Endothelial cell of umbilical vein (primary cell): ENCODE data around the gene MRAP. TPM values are rescaled to one million over a fixed set of nuclear protein-coding genes. Genes with fewer than 3 reads are reported as not detected.
A peak's percentile ranks its signal among the peaks of the same experiment; 100 is the strongest.

Experiments
- BruUV-seq: library from RNA; stranded (reverse); fragments of 400-500 nt; replicated peaks from 2 replicates; lab custom pipeline; 2021; lab: Mats Ljungman, UMichigan
- CTCF ChIA-PET: fragments of 300-600, 350-600 bp; sonication (Branson Sonifier 250); formaldehyde crosslinking; loops from one replicate; lab custom pipeline; 2021; ENCODE audit warnings: antibody characterized with exemption, inconsistent platforms; lab: Charles Lee
- POLR2A ChIA-PET: fragments of 300-600, 350-600 bp; sonication (Branson Sonifier 250); formaldehyde crosslinking; loops from one replicate; lab custom pipeline; 2021; ENCODE audit warnings: antibody characterized with exemption, inconsistent platforms; lab: Charles Lee
- DNase-seq: peaks from one replicate; pipeline ENCODE4 v3.0.0-alpha.2; 2011; ENCODE audit warnings: low read depth, low spot score
- FAIRE-seq: peaks from 2 replicates; lab custom pipeline; 2011; peaks lifted over from hg19 to GRCh38; lab: Jason Lieb, UNC
- H2AFZ ChIP-seq: 2 replicates; pipeline ENCODE4 v1.6.0; 2012; ENCODE audit warnings: low read depth, low read length, control low read depth, inconsistent platforms
- H3K27ac ChIP-seq: 2 replicates; pipeline ENCODE4 v1.5.1; 2011; ENCODE audit warnings: low read depth, mild to moderate bottlenecking, control low read depth, low read length, moderate library complexity; ENCODE audit not compliant: insufficient read depth
- H3K27me3 ChIP-seq, 2 experiments: 2 replicates each; pipeline versions ENCODE4 v1.6.0 to v1.6.1; 2011; ENCODE audit warnings: low read length in 2 of 2, mixed read lengths in 1 of 2; ENCODE audit not compliant: control insufficient read depth in 2 of 2, insufficient read depth in 2 of 2
- H3K36me3 ChIP-seq, 2 experiments: 2 replicates in 1 of 2; 3 replicates in 1 of 2; pipeline ENCODE4 v1.5.1; 2011; ENCODE audit warnings: low read length in 2 of 2, mild to moderate bottlenecking in 1 of 2, moderate library complexity in 1 of 2; ENCODE audit not compliant: control insufficient read depth in 2 of 2, insufficient read depth in 2 of 2; ENCODE audit errors: extremely low read depth in 1 of 2
- H3K4me1 ChIP-seq: 3 replicates; pipeline ENCODE4 v1.5.1; 2011; ENCODE audit warnings: mild to moderate bottlenecking, low read length; ENCODE audit not compliant: control insufficient read depth, insufficient read depth; ENCODE audit errors: extremely low read depth
- H3K4me2 ChIP-seq: 2 replicates; pipeline ENCODE4 v1.6.1; 2011; ENCODE audit warnings: low read length, control low read depth, mixed read lengths; ENCODE audit not compliant: insufficient read depth
- H3K4me3 ChIP-seq, 3 experiments: fragments of 200-600 bp in 1 of 3; sonication (generic), shearing (Covaris generic) in 1 of 3; replicated peaks in 1 of 3; 2 replicates each; pipeline ENCODE4 v1.5.1; 2011 to 2016; ENCODE audit warnings: control low read depth in 3 of 3, low read length in 3 of 3, mild to moderate bottlenecking in 2 of 3, inconsistent platforms in 1 of 3, low read depth in 1 of 3, moderate library complexity in 1 of 3; ENCODE audit not compliant: insufficient read depth in 1 of 3
- H3K79me2 ChIP-seq: 2 replicates; pipeline ENCODE4 v1.6.0; 2012; ENCODE audit warnings: low read length, inconsistent platforms; ENCODE audit not compliant: control insufficient read depth, insufficient read depth
- H3K9ac ChIP-seq: replicated peaks from 2 replicates; pipeline ENCODE3; 2011; ENCODE audit warnings: low read length, control low read depth; ENCODE audit not compliant: insufficient read depth; ENCODE audit errors: extremely low read depth
- H3K9me1 ChIP-seq: replicated peaks from 3 replicates; pipeline ENCODE4 v1.6.0; 2011; ENCODE audit warnings: mild to moderate bottlenecking, low read length; ENCODE audit not compliant: control insufficient read depth, insufficient read depth; ENCODE audit errors: extremely low read depth
- H3K9me3 ChIP-seq: replicated peaks from 2 replicates; pipeline ENCODE4 v1.5.1; 2012; ENCODE audit warnings: low read length, inconsistent platforms; ENCODE audit not compliant: control insufficient read depth, insufficient read depth
- H4K20me1 ChIP-seq: replicated peaks from 2 replicates; pipeline ENCODE3; 2011; ENCODE audit warnings: mild to moderate bottlenecking, low read length; ENCODE audit not compliant: control insufficient read depth, insufficient read depth; ENCODE audit errors: extremely low read depth
- EZH2 ChIP-seq: IDR thresholded peaks from 2 replicates; pipeline ENCODE4 v1.6.1; 2012; ENCODE audit warnings: borderline replicate concordance, low read depth, mild to moderate bottlenecking, moderate library complexity, low read length, inconsistent platforms; ENCODE audit not compliant: severe bottlenecking
- FOS ChIP-seq: IDR thresholded peaks from 2 replicates; pipeline ENCODE4 v1.6.1; 2011; ENCODE audit warnings: mild to moderate bottlenecking, low read length, moderate library complexity, borderline replicate concordance; ENCODE audit not compliant: insufficient read depth
- GATA2 ChIP-seq: IDR thresholded peaks from 2 replicates; pipeline ENCODE4 v1.7.0; 2011; ENCODE audit warnings: low read depth, mild to moderate bottlenecking, moderate library complexity, mixed read lengths, low read length; ENCODE audit not compliant: insufficient read length, insufficient read depth
- JUN ChIP-seq: IDR thresholded peaks from 2 replicates; pipeline ENCODE4 v1.6.1; 2011; ENCODE audit warnings: borderline replicate concordance, low read depth; ENCODE audit not compliant: insufficient read length, insufficient read depth
- MYC ChIP-seq: IDR thresholded peaks from one replicate; pipeline ENCODE4 v1.6.1; 2011; ENCODE audit warnings: mild to moderate bottlenecking, low read depth, low read length
- POLR2A ChIP-seq: IDR thresholded peaks from 2 replicates; pipeline ENCODE4 v1.6.1; 2012; ENCODE audit warnings: low read depth, mild to moderate bottlenecking, control low read depth, low read length
- POLR2AphosphoS5 ChIP-seq: IDR thresholded peaks from 2 replicates; pipeline ENCODE4 v1.6.1; 2012; ENCODE audit warnings: low read depth, mild to moderate bottlenecking, control low read depth, low read length, moderate library complexity; ENCODE audit not compliant: insufficient read depth
- dilution Hi-C: fragments of 300-500 bp; cut with MboI; formaldehyde crosslinking; loops from one replicate; pipeline ENCODE4 v1.15.0; 2019; ENCODE audit warnings: low sequenced_read_pairs; ENCODE audit not compliant: extremely low pct_ligation_motif_present
- intact Hi-C: fragments of 100-400 bp; cut with micrococcal nuclease; formaldehyde crosslinking; loops from one replicate; pipeline ENCODE4 v1.10.0; 2022
- polyA plus RNA-seq, 4 experiments: library from polyadenylated mRNA; depleted of rRNA in 3 of 4; stranded (reverse) in 3 of 4; unstranded in 1 of 4; fragments of >200 nt; gene quantifications; 2 replicates each; pipeline versions ENCODE4 v1.2.1 to v1.2.3, GENCODE V29; 2011 to 2012; ENCODE audit warnings: missing spikeins in 1 of 4
- total RNA-seq: library from RNA; stranded (reverse); gene quantifications from 2 replicates; pipeline ENCODE4 v1.2.3, GENCODE V29; 2021
- TF ChIP-seq, protein P1 (sequence below): IDR thresholded peaks from 2 replicates; pipeline ENCODE4 v1.6.1; 2011; ENCODE audit not compliant: insufficient read depth, insufficient read length
- TF ChIP-seq, protein P2 (sequence below), 2 donors: IDR thresholded peaks; 1 replicate in 1 of 2; 2 replicates in 1 of 2; pipeline ENCODE4 v1.5.1; 2011; ENCODE audit warnings: low read length in 2 of 2, mild to moderate bottlenecking in 2 of 2, moderate library complexity in 2 of 2, control low read depth in 1 of 2, inconsistent platforms in 1 of 2, low read depth in 1 of 2; ENCODE audit not compliant: insufficient read depth in 1 of 2; ENCODE audit errors: extremely low read depth in 1 of 2

Gene MRAP
- total and polyA plus RNA-seq, 2 donors (not counting 3 experiments of a cell fraction or from before 2014, with no cell fraction given): not detected

GRCh38 chr21:32347351-32347750 lies 48.7 kb downstream of the MRAP start:
- DNase-seq: no peak
- Histone ChIP-seq H3K9ac (no peak overlapping the region), H3K27ac (no peak overlapping the region), H3K36me3 (peaks cover 25 to 59% of the 10 kb centered on the region in 2 experiments), H3K27me3 (no peaks in the 10 kb centered on the region), H3K79me2 (no peaks in the 10 kb centered on the region), H3K4me1 (no peaks in the 10 kb centered on the region), H3K4me2 (no peak overlapping the region), H2AFZ (no peak overlapping the region), H3K9me3 (peaks cover 5% of the 10 kb centered on the region), H4K20me1 (no peaks in the 10 kb centered on the region), H3K4me3 (no peak overlapping the region), H3K9me1 (no peaks in the 10 kb centered on the region)
- FAIRE-seq: no peak
- TSS peak; percentile 22 for BruUV-seq
- POLR2A ChIA-PET: no interaction called here
- intact Hi-C loops (no loop called here), dilution Hi-C loops (no loop called here)
- CTCF ChIA-PET: no interaction called here
- TF ChIP-seq GATA2: no peak
- TF ChIP-seq POLR2A: no peak

- H4K20me1 ChIP-seq: no peaks in the 10 kb centered on the region
- H3K27me3 ChIP-seq: no peaks in the 10 kb centered on the region
- no peak overlapping the region for H3K27ac ChIP-seq
- no peaks in the 10 kb centered on the region for H3K9me1 ChIP-seq
- no peak overlapping the region for H3K4me2 ChIP-seq
- no TSS peak for BruUV-seq
- no peak for TF ChIP-seq EZH2
- no peak for TF ChIP-seq FOS
- no peak for TF ChIP-seq GATA2
- TF ChIP-seq MYC: no peak
- TF ChIP-seq POLR2A: no peak
- TF ChIP-seq, protein P1, sequence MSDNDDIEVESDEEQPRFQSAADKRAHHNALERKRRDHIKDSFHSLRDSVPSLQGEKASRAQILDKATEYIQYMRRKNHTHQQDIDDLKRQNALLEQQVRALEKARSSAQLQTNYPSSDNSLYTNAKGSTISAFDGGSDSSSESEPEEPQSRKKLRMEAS: no peak
- TF ChIP-seq JUN: no peak
- TF ChIP-seq POLR2AphosphoS5: no peak
- TF ChIP-seq, protein P2, sequence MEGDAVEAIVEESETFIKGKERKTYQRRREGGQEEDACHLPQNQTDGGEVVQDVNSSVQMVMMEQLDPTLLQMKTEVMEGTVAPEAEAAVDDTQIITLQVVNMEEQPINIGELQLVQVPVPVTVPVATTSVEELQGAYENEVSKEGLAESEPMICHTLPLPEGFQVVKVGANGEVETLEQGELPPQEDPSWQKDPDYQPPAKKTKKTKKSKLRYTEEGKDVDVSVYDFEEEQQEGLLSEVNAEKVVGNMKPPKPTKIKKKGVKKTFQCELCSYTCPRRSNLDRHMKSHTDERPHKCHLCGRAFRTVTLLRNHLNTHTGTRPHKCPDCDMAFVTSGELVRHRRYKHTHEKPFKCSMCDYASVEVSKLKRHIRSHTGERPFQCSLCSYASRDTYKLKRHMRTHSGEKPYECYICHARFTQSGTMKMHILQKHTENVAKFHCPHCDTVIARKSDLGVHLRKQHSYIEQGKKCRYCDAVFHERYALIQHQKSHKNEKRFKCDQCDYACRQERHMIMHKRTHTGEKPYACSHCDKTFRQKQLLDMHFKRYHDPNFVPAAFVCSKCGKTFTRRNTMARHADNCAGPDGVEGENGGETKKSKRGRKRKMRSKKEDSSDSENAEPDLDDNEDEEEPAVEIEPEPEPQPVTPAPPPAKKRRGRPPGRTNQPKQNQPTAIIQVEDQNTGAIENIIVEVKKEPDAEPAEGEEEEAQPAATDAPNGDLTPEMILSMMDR (IDR thresholded peaks at IDR 0.05; ENCODE audit: extremely low read depth in 1 of 2, insufficient read depth in 1 of 2, low read depth in 1 of 2, low read length in 2 of 2): no peak
- CTCF ChIA-PET: interaction anchor here (1.4 kb wide), 1 partner anchor 253 kb away, joined by 6 read pairs; no protein-coding TSS in a partner anchor
- peaks cover 23 to 65% of the 10 kb centered on the region in 2 experiments for H3K36me3 ChIP-seq
- no peak for DNase-seq
- FAIRE-seq: no peak
- H3K4me3 ChIP-seq: no peak overlapping the region
- H3K9ac ChIP-seq: no peak overlapping the region
- intact Hi-C loops: no loop called here
- peaks cover 5% of the 10 kb centered on the region for H3K9me3 ChIP-seq
- H3K4me1 ChIP-seq: no peaks in the 10 kb centered on the region
- no peak overlapping the region for H2AFZ ChIP-seq
- dilution Hi-C loops: no loop called here
- POLR2A ChIA-PET: no interaction called here
- H3K79me2 ChIP-seq: no peaks in the 10 kb centered on the region
These were observed 49.3 kb downstream of the MRAP start for GRCh38 chr21:32347977-32348376.
